Measurements from ENCODE around the gene LRG1. TPM values are rescaled to one million over a fixed set of nuclear protein-coding genes. Genes with fewer than 3 reads are reported as not detected.

LRG1 gene
- total and polyA plus RNA-seq, 9 of the 15 experiments (the other 6 are each of a cell fraction or from before 2014, with no cell fraction given): 1.5 to 11.9 (median 8.7) TPM

DNA sequence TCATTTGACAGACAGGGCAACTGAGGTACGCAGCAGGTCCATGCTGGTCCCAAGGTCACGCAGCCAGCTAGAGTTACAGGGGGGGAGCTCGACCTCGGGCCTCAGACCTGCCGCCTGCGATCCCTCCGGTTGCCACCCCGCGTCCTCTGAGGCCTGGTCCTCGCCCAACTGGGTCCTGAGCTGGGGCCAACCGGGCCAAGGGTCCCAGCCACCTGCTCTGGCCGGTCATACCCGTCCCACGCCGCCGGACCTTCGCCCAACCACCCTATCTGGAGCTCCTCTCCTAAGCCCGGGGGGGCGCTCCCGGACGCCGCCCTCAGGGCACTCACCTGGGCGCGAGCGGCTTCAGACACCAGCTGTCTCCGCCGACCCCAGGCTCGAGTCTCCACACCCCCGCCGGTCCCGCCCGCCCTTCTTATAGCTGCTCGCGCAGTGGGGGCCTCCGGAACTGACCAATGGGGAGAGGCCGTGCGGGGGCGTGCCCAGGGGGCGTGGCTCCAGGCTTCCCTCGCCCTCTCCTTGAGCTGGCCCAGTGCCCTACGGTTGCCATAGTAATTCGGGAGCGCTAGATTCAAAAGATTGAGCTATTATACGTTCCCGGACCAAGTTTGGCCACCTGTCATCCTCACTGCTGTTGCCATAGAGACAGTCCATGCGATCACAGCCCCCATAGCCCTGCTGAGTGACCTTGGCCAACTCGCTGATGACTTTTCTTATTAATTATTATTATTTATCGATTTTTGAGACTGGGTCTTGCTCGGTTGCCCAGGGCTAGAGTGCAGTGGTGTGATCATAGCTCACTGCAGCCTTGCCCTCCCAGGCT lies 4.8 kb downstream of the LRG1 start, which contains the start of gene PLIN5 (continued):
- TF ChIP-seq, protein P1, sequence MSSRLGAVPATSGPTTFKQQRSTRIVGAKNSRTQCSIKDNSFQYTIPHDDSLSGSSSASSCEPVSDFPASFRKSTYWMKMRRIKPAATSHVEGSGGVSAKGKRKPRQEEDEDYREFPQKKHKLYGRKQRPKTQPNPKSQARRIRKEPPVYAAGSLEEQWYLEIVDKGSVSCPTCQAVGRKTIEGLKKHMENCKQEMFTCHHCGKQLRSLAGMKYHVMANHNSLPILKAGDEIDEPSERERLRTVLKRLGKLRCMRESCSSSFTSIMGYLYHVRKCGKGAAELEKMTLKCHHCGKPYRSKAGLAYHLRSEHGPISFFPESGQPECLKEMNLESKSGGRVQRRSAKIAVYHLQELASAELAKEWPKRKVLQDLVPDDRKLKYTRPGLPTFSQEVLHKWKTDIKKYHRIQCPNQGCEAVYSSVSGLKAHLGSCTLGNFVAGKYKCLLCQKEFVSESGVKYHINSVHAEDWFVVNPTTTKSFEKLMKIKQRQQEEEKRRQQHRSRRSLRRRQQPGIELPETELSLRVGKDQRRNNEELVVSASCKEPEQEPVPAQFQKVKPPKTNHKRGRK (tag; IDR thresholded peaks at IDR 0.05): no peak
- no peak for TF ChIP-seq ZNF274 (IDR thresholded peaks at IDR 0.05; ENCODE audit: borderline replicate concordance, low read depth, low read length)
- TF ChIP-seq, protein P2, sequence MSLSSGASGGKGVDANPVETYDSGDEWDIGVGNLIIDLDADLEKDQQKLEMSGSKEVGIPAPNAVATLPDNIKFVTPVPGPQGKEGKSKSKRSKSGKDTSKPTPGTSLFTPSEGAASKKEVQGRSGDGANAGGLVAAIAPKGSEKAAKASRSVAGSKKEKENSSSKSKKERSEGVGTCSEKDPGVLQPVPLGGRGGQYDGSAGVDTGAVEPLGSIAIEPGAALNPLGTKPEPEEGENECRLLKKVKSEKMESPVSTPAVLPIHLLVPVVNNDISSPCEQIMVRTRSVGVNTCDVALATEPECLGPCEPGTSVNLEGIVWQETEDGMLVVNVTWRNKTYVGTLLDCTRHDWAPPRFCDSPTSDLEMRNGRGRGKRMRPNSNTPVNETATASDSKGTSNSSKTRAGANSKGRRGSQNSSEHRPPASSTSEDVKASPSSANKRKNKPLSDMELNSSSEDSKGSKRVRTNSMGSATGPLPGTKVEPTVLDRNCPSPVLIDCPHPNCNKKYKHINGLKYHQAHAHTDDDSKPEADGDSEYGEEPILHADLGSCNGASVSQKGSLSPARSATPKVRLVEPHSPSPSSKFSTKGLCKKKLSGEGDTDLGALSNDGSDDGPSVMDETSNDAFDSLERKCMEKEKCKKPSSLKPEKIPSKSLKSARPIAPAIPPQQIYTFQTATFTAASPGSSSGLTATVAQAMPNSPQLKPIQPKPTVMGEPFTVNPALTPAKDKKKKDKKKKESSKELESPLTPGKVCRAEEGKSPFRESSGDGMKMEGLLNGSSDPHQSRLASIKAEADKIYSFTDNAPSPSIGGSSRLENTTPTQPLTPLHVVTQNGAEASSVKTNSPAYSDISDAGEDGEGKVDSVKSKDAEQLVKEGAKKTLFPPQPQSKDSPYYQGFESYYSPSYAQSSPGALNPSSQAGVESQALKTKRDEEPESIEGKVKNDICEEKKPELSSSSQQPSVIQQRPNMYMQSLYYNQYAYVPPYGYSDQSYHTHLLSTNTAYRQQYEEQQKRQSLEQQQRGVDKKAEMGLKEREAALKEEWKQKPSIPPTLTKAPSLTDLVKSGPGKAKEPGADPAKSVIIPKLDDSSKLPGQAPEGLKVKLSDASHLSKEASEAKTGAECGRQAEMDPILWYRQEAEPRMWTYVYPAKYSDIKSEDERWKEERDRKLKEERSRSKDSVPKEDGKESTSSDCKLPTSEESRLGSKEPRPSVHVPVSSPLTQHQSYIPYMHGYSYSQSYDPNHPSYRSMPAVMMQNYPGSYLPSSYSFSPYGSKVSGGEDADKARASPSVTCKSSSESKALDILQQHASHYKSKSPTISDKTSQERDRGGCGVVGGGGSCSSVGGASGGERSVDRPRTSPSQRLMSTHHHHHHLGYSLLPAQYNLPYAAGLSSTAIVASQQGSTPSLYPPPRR (CRISPR knock-in tag; IDR thresholded peaks at IDR 0.05; ENCODE audit: borderline replicate concordance): no peak
- peak; percentile 7 for TF ChIP-seq PRDM10 (IDR thresholded peaks at IDR 0.05; ENCODE audit: partially characterized antibody)
- TF ChIP-seq ZNF12 (CRISPR knock-in tag; IDR thresholded peaks at IDR 0.05): 0 out of 2 replicates have a peak, but pooled peaks have one; percentile 25
- peak; percentile 40 for TF ChIP-seq FIP1L1 (IDR thresholded peaks at IDR 0.05; ENCODE audit: low read depth, low read length, poor library complexity, severe bottlenecking)
- TF ChIP-seq EHMT2 (IDR thresholded peaks at IDR 0.05): no peak
- peak; percentile 64 for TF ChIP-seq NFYB (IDR thresholded peaks at IDR 0.05; ENCODE audit: extremely low read depth, insufficient read length)
- TF ChIP-seq FOXK2 (conservative IDR thresholded peaks at IDR 0.05 in 1 of 2, IDR thresholded peaks at IDR 0.05 in 1 of 2; ENCODE audit: low read depth in 2 of 2): no peak
